Jurkat, Clone E6-1 (cell line): ENCODE results near the gene LDLRAD4.
"Not testable (repeated sequence)": the region's sequence is repeated elsewhere in the genome, so short reads cannot be mapped to it uniquely, and the experiment has no call there.

Source experiments
- DNase-seq: peaks from one replicate; pipeline ENCODE4 v3.0.0-alpha.2; 2011; ENCODE audit warnings: low read depth, low spot score
- H3K4me3 ChIP-seq: 2 replicates; pipeline ENCODE4 v1.5.1; 2011; ENCODE audit warnings: mild to moderate bottlenecking, low read length, control low read depth, moderate library complexity

Gene LDLRAD4

GRCh38 chr18:13649397-13650390 lies 431.1 kb downstream of the LDLRAD4 start:
- H3K4me3 ChIP-seq = no peak overlapping the region
- DNase-seq = no peak

GRCh38 chr18:13653746-13654433 lies 435.3 kb downstream of the LDLRAD4 start:
- peak; percentile 41 for DNase-seq
- no peak overlapping the region for H3K4me3 ChIP-seq

DNA sequence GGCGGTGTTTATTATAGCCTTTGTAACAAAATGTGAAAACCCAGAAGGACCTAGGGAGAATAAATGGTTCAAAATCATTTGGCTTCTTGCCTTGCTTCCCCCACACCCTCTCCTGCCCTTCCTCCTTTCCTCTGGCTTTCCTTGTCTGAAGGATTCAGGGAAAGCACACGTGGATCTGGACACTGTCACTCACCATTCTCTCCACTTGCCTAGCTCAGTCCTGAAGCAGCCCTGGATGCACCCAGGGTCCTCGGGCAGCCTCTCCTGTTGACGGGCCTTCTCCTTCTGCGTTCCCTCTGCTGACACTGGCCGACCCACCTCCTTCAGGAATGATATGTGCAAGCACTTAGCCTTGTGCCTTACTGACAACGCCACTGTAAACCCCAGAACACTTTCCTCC lies 439.4 kb downstream of the LDLRAD4 start:
- no peak overlapping the region for H3K4me3 ChIP-seq
- DNase-seq = no peak

GRCh38 chr18:13658436-13659204 lies 440.1 kb downstream of the LDLRAD4 start:
- DNase-seq = no peak
- H3K4me3 ChIP-seq = no peak overlapping the region

- no peak overlapping the region for H3K4me3 ChIP-seq
- no peak for DNase-seq
Observed at GRCh38 chr18:13660510-13660909, 441.9 kb downstream of the LDLRAD4 start.

- no peak overlapping the region for H3K4me3 ChIP-seq
- DNase-seq = no peak
Observed at GRCh38 chr18:13661051-13661778, 442.7 kb downstream of the LDLRAD4 start.

GRCh38 chr18:13661779-13662256 lies 443.3 kb downstream of the LDLRAD4 start:
- no peak overlapping the region for H3K4me3 ChIP-seq
- no peak for DNase-seq

DNA sequence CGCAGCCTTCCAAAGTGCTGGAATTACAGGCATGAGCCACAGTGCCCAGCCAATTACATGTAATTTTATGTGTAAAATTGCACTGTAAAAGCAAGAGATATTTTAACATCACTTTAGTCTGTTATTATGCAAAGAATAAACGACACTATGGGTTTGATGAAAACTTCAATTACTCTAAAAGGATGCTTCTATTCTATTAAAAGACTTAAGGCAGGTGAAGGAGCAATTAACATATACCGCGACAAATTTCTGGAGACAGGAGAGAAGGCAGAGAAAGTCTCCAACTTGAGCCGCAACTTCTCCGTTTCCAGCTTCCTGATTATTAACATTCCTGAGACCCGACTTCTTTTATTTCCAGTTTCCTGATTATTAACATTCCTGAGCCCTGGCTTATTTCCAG lies 454.1 kb downstream of the LDLRAD4 start:
- DNase-seq = no peak

GRCh38 chr18:13676471-13676870 lies 457.9 kb downstream of the LDLRAD4 start:
- no peak for DNase-seq
- no peak overlapping the region for H3K4me3 ChIP-seq

More for the DNA sequence above, 454.1 kb downstream of the LDLRAD4 start:
- H3K4me3 ChIP-seq = no peak overlapping the region

- H3K4me3 ChIP-seq, DNase-seq: not testable (repeated sequence)
Observed at GRCh38 chr18:13677350-13677749, 458.8 kb downstream of the LDLRAD4 start.

- peak; percentile 35 for DNase-seq
- no peak overlapping the region for H3K4me3 ChIP-seq
Observed at GRCh38 chr18:13680612-13681011, 462.1 kb downstream of the LDLRAD4 start.

DNA sequence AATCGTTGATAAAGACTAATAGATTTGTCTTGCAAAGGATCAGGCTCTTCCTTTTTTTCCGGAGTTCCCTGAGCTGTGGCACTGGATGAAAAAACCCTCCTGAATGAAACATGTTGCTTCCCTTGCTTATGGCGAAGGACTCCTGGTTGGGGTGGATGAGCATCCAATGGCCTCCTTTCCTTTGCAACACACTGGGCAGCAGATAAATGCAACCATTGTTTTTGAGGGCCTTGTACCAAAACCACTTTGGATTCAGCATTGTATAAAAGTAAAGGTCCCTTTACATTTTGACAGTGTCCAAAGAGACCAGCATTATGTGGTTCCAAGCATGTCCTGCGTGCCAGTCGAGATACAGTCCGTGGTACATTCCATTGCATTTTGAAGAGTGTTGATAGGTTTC lies 463.1 kb downstream of the LDLRAD4 start:
- DNase-seq = no peak
- H3K4me3 ChIP-seq = no peak overlapping the region

DNA sequence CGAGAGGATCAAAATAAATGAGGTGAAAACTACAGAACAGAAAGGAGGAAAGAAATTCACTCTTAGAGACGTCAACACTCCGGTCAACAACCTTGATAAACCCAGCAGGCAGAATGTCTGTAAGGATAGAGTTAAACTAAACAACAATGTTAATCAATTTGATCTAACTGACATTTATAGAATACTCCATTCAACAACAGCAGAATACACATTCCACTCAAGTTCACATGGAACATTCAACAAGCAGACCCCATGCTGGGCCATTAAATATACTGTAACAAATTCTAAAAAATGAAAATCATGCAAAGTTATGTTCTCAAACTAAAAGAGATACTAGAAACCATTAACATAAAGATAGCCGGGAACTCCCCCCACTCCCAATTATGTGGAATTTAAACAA lies 466.0 kb downstream of the LDLRAD4 start:
- DNase-seq = no peak
- H3K4me3 ChIP-seq = no peak overlapping the region

DNA sequence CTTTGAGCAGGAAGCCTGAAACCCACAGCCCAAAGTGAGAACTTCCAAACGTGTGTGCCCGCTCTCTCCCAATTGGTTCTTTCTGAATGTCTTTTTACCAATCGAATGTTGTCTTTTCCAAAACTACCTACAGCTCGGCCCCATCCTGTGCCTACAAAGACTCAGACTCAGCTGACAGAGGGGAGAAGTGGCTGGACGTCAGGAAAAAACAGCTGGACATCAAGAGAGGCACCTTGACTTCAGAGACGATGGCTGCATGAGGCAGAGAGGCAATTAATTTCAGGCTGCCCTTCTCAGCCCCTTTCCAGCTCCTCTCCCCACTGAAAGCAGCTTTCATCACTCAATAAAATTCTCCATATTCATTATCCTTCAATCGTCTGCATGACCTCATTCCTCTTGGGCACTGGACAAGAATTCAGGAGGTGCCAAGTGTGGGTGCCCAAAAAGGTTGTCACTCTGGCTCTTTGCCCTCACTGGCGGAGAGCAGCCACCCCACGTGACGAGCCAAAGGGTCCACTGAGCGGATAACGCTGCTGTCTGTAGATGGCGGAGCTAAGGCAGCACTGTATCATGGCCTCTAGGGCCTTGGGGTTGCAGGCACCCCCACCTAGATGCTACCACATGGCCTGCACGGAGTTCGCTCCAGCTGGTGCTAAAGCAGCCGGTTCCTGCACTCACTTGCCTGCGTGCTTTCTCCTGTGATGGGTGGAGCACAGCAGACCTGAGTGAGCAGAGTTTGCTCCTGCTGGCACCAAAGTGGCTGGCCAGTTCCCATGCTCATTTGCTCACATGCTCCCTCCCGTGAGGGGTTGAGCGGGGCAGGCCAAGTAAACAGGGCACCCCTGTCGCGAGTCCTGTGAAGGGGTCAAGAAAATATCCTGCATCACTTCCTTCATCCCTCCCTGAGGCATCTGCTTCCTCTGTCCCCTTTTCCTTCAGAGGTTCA lies 469.9 kb downstream of the LDLRAD4 start:
- no peak for DNase-seq
- no peak overlapping the region for H3K4me3 ChIP-seq

DNA sequence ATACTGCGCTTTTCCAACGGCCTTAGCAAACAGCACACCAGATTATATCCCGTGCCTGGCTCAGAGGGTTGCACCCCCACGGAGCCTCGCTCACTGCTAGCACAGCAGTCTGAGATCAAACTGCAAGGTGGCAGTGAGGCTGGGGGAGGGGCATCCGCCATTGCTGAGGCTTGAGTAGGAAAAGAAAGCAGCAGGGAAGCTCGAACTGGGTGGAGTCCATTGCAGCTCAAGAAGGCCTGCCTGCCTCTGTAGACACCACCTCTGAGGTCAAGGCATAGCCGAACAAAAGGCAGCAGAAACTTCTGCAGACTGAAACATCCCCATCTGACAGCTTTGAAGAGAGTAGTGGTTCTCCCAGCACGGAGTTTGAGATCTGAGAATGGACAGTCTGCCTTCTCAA lies 471.5 kb downstream of the LDLRAD4 start:
- not testable (repeated sequence) for DNase-seq, H3K4me3 ChIP-seq

DNA sequence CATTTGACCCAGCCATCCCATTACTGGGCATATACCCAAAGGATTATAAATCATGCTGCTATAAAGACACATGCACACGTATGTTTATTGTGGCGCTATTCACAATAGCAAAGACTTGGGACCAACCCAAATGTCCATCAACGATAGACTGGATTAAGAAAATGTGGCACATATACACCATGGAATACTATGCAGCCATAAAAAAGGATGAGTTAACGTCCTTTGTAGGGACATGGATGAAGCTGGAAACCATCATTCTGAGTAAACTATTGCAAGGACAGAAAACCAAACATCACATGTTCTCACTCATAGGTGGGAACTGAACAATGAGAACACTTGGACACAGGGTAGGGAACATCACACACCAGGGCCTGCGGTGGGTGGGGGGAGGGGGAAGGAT lies 476.8 kb downstream of the LDLRAD4 start:
- not testable (repeated sequence) for DNase-seq, H3K4me3 ChIP-seq

GRCh38 chr18:13696961-13697360 lies 478.4 kb downstream of the LDLRAD4 start:
- H3K4me3 ChIP-seq = no peak overlapping the region
- DNase-seq = no peak

- no peak for DNase-seq
- no peak overlapping the region for H3K4me3 ChIP-seq
Observed at GRCh38 chr18:13700153-13700552, 481.6 kb downstream of the LDLRAD4 start.
